Ascending aorta (tissue), 2 donors: ENCODE measurements around the gene PLCD3. TPM values are rescaled to one million over a fixed set of nuclear protein-coding genes. Genes with fewer than 3 reads are reported as not detected.

Experiments used
- DNase-seq, 2 donors: peaks; one replicate each; pipeline ENCODE4 v3.0.0-alpha.2; 2019; ENCODE audit warnings: low spot score in 2 of 2
- H3K27ac ChIP-seq, 2 donors: fragments of 200-600 bp; sonication (generic); one replicate each; pipeline ENCODE4 v1.5.1; 2016 to 2017; ENCODE audit warnings: mild to moderate bottlenecking in 1 of 2
- H3K27me3 ChIP-seq: fragments of 200-600 bp; sonication (generic); one replicate; pipeline ENCODE4 v1.5.1; 2017
- H3K36me3 ChIP-seq, 2 donors: fragments of 200-600 bp; sonication (generic); one replicate each; pipeline ENCODE4 v1.5.1; 2016
- H3K4me1 ChIP-seq, 2 donors: fragments of 200-600 bp; sonication (generic); one replicate each; pipeline ENCODE4 v1.5.1; 2016 to 2017; ENCODE audit warnings: mild to moderate bottlenecking in 1 of 2
- H3K4me3 ChIP-seq, 2 donors: fragments of 200-600 bp; sonication (generic); one replicate each; pipeline ENCODE4 v1.5.1; 2016 to 2017; ENCODE audit warnings: mild to moderate bottlenecking in 1 of 2
- H3K9me3 ChIP-seq, 2 donors: fragments of 200-600 bp; sonication (generic); one replicate each; pipeline ENCODE4 v1.5.1; 2016
- intact Hi-C: fragments of 100-400 bp; cut with DNase I; formaldehyde crosslinking; loops from one replicate; pipeline ENCODE4 v1.15.1; 2023
- total RNA-seq: library from RNA; depleted of rRNA; stranded (reverse); fragments of >200 nt; gene quantifications from one replicate; pipeline ENCODE4 v1.1.0, GENCODE V29; 2016
- TF ChIP-seq, protein P1 (sequence below), 3 experiments: fragments of 200-600 bp in 2 of 3; fragments of 450-650 bp in 1 of 3; sonication (generic) in 2 of 3; IDR thresholded peaks; one replicate each; pipeline ENCODE4 v1.5.1; 2016 to 2019; ENCODE audit warnings: antibody characterized with exemption in 3 of 3, mild to moderate bottlenecking in 1 of 3, moderate library complexity in 1 of 3

Gene PLCD3
- total RNA-seq, 1 donor from 2014 or later: 65.5 TPM

DNA sequence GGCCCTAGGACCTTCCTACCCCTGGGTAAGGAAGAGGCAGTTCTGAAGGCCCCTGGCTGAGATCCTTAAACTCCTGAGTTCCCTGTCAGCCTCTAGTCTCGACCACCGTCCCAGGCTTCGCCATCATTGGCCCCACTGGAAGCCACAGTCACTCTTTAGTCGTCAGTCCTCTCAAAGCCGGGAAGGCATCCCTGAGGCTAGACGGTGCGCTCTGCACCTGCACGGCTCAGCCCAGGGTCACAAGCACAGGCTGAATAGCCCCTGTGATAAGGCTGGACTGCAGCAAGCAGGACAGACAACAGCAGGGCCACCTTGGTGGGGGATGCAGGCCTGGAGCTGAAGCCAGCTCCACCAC, 12.7 kb upstream of the PLCD3 start:
- Histone ChIP-seq H3K27ac (peak overlapping the region; percentile 96 to 97), H3K9me3 (no peaks in the 10 kb centered on the region), H3K27me3 (no peaks in the 10 kb centered on the region), H3K4me1 (peaks cover 8 to 29% of the 10 kb centered on the region in 2 donors), H3K36me3 (no peaks in the 10 kb centered on the region), H3K4me3 (peak overlapping the region; percentile 55 to 67)
- intact Hi-C loops: loop anchor here (5.0 to 10.0 kb wide), 2 partner anchors 172 to 1240 kb away; partner anchors contain the start of genes MAP3K14 and MPP2
- peak in 1 of 2 donors; percentile 63 for DNase-seq
- TF ChIP-seq, protein P1, sequence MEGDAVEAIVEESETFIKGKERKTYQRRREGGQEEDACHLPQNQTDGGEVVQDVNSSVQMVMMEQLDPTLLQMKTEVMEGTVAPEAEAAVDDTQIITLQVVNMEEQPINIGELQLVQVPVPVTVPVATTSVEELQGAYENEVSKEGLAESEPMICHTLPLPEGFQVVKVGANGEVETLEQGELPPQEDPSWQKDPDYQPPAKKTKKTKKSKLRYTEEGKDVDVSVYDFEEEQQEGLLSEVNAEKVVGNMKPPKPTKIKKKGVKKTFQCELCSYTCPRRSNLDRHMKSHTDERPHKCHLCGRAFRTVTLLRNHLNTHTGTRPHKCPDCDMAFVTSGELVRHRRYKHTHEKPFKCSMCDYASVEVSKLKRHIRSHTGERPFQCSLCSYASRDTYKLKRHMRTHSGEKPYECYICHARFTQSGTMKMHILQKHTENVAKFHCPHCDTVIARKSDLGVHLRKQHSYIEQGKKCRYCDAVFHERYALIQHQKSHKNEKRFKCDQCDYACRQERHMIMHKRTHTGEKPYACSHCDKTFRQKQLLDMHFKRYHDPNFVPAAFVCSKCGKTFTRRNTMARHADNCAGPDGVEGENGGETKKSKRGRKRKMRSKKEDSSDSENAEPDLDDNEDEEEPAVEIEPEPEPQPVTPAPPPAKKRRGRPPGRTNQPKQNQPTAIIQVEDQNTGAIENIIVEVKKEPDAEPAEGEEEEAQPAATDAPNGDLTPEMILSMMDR (IDR thresholded peaks at IDR 0.05): no peak

DNA sequence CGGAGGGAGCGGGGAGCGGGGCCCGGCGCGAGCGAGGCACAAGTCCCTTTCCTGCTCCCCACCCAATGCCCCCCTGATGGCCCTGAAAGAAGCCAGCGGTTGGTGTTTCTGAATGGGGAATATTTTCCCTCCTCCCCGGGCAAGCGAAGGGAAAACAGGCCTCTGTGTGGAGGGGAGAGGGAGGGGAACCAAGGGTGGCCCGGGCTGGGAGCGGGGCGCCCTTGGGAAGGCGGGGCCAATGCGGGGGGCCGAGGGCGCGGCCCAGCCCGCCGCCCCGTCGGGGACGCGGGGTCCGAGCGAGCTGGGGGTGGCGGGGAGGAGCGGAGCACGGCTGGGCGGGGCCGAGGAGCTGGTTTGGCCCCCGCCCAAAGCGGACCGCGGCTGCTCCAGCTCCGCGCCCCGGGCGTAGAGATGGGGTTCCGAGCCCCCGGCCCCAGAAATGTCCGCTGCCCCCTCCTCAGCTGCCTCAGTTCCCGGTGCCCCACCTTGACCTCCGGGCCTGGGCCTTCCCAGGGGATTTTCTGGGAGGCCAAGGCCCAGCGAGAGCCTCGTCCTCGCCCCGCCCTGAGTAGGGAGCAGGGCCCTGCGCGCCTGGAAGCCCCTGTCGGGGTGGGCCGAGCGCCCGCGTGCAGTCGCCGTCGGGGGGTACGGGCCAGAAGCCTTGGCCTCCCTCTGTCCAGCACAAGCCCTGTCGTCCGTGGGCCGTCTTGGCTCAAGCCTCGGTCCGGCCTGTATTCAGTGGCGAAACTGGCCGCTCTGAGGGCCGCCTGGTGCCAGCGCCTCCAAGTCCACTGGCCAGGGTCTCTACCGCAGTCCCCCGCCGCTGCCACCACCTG, 12.1 kb upstream of the PLCD3 start:
- Histone ChIP-seq H3K9me3 (no peaks in the 10 kb centered on the region), H3K27ac (peak overlapping the region; percentile 96 to 97), H3K4me3 (peak overlapping the region; percentile 55 to 67), H3K27me3 (no peaks in the 10 kb centered on the region), H3K36me3 (no peaks in the 10 kb centered on the region), H3K4me1 (peaks cover 8 to 29% of the 10 kb centered on the region in 2 donors)
- intact Hi-C loops: loop anchor here (5.0 to 10.0 kb wide), 2 partner anchors 173 to 1240 kb away; partner anchors contain the start of genes MAP3K14 and MPP2
- TF ChIP-seq, protein P1 (IDR thresholded peaks at IDR 0.05): no peak
- peak in 1 of 2 donors; percentile 76 for DNase-seq

DNA sequence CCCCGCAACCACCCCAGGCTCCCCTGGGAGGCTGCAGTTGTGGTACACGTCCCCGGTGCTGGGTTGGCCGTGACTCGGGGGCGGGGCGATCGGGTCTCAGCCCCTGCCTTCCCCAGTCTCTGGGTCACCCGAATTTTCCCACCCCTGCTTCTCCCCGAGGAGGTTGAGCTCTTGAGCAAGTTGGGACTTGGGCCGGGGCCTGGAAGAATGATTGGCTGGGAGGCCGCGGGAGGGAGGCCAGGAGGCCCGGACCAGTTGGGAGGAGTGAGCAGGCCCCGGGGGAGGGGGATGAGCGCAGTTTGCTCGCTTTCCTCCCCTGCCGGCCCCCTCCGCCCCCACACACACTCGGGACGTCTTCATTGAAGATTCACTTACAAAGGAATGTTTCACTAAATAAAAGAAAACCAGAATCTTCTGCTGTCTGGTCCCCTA, 11.5 kb upstream of the PLCD3 start:
- Histone ChIP-seq H3K27me3 (no peaks in the 10 kb centered on the region), H3K36me3 (peaks cover 0 to 3% of the 10 kb centered on the region in 2 donors), H3K9me3 (no peaks in the 10 kb centered on the region), H3K4me3 (peak overlapping the region; percentile 55 to 67), H3K4me1 (peaks cover 8 to 29% of the 10 kb centered on the region in 2 donors), H3K27ac (peak overlapping the region; percentile 96 to 97)
- intact Hi-C loops: loop anchor here (10.0 kb wide), 1 partner anchor 1239 kb away; the partner anchor contains the start of gene MPP2
- DNase-seq: peak in 1 of 2 donors; percentile 96
- TF ChIP-seq, protein P1 (IDR thresholded peaks at IDR 0.05): peak in 1 of 3 experiments; percentile 4

DNA sequence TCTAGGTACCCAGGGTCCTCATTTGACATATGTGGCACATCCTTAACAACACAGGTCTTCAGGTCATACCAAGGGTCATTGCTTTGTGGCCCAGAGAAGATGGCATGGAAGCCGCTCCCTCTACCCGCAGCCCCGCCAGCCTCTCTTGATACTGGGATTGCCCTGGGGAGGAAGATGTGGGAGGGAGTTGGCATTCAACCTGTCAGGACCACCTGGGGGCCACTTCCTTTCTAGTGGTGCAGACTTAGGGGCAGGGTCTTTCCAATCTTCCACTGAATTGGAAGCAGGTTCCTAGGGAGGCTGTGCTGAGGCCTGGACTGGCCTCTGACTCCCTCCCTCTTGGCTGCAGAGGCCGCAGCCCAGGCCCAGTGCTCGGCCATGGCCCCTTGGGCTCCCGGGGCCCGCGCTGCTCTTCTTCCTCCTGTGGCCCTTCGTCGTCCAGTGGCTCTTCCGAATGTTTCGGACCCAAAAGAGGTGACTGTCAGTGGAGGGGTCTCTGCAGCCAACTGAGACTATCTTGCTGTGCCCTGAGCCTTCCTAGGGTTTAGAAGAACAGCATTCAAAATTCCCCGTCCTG, 10.9 kb upstream of the PLCD3 start:
- peaks cover 0 to 4% of the 10 kb centered on the region in 2 donors for H3K36me3 ChIP-seq
- no peak for DNase-seq
- H3K4me3 ChIP-seq: peak overlapping the region; percentile 55 to 67
- peak overlapping the region; percentile 96 to 97 for H3K27ac ChIP-seq
- intact Hi-C loops: loop anchor here (10.0 kb wide), 1 partner anchor 1238 kb away; the partner anchor contains the start of gene MPP2
- no peaks in the 10 kb centered on the region for H3K9me3 ChIP-seq
- TF ChIP-seq, protein P1 (IDR thresholded peaks at IDR 0.05): no peak
- peaks cover 8 to 29% of the 10 kb centered on the region in 2 donors for H3K4me1 ChIP-seq
- H3K27me3 ChIP-seq: no peaks in the 10 kb centered on the region

DNA sequence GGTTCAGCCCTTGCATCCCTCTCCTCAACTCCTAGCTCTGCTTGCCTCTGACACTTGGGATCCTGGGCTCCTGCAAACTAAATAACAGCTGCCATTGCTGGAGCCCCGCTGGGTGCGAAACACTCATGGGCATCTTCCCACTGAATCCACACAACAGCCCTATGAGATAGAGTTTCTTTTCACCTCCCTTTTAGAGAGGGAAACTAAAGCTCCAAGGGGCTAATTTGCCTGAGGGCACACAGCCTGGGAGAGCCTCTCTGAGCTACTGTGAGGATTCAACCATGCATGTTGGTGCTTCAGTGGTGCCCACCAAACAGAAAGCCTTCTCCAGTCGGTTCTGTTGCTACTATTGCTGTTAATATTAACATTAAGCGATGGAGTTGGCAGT, 7.2 kb upstream of the PLCD3 start:
- Histone ChIP-seq H3K27ac (no peak overlapping the region), H3K9me3 (no peaks in the 10 kb centered on the region), H3K36me3 (peaks cover 0 to 10% of the 10 kb centered on the region in 2 donors), H3K4me1 (peaks cover 5 to 19% of the 10 kb centered on the region in 2 donors), H3K27me3 (no peaks in the 10 kb centered on the region), H3K4me3 (no peak overlapping the region)
- intact Hi-C loops: loop anchor here (5.0 kb wide), 1 partner anchor 233 kb away; no protein-coding TSS in a partner anchor
- TF ChIP-seq, protein P1 (IDR thresholded peaks at IDR 0.05): no peak
- no peak for DNase-seq
